CMK (cell line): ENCODE measurements around the gene COL27A1.

ENCODE experiments used
- DNase-seq: peaks from one replicate; pipeline ENCODE4 v3.0.0-alpha.2; 2010; ENCODE audit warnings: low read depth

Gene COL27A1

DNA sequence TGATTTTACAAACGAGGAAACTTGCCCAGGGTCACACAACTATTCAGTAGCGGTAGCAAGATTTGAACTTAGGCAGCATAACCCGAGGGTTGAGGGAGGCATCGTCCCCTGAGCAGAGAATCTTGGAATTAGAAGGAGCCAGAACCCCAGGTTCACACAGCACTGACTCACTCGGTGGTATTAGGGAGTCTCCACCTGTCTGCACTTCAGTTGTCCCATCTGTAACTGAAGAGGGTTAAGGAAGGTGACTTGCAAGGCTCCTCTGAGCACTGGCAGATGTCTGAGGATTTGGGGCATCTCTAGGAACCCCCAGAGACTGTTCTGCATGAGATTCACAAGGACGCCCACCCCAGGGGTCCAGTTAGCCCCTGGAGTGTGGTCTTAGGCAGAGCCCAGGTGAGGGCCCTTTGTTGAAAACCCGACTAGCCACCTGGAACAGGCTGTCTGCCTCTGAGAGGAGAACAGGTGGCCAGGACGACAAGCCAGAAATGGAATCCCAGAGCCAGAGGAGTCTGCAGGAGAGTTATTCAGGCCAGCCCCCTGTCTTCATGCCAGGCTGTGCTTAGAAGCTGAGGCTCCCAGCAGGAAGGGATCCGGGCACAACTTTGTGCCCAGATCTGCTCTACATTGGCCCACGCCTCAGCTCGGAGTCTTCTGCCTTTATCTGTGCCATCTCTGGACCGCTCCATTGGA is 117.5 kb downstream of the COL27A1 start:
- DNase-seq: no peak

DNA sequence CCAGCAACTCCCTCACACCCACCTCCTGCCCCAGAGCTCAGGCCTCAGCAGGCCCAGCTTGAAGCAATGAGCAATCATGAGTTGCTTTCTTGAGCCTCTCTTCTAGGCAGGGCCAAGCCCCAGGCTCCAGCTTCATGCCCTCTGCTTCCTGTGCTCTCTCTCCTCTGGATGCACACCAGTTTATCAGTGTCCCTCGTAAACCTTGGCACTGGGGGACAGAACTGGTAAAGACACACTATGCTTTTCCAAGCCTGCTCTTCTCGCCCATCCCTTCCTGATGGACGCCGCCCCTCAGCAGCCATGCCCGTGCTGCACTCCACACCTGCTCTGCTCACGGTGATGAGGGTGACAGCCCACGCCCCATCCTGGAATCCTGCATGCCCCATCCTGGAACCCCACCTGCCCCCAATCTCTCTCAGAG is 118.1 kb downstream of the COL27A1 start:
- DNase-seq: no peak

DNA sequence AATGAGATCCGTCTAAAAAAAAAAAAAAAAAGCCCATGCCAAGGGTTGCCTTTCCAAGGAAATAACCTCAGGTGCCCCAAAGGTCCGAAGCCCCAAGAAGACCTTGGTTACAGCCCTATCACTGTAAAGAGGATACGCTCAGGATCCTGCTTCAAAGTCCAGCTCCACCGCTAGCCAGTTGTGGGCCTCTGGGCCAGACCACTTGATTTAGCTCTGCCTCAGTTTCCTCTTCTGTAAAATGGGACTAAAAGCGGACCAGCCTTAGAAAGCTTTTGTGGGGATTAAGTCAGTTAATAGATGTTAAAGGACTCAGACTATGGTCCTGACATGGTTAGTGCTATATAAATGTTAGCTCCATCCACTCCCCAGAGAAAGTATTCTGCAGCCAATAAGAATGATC is 118.9 kb downstream of the COL27A1 start:
- no peak for DNase-seq

DNA sequence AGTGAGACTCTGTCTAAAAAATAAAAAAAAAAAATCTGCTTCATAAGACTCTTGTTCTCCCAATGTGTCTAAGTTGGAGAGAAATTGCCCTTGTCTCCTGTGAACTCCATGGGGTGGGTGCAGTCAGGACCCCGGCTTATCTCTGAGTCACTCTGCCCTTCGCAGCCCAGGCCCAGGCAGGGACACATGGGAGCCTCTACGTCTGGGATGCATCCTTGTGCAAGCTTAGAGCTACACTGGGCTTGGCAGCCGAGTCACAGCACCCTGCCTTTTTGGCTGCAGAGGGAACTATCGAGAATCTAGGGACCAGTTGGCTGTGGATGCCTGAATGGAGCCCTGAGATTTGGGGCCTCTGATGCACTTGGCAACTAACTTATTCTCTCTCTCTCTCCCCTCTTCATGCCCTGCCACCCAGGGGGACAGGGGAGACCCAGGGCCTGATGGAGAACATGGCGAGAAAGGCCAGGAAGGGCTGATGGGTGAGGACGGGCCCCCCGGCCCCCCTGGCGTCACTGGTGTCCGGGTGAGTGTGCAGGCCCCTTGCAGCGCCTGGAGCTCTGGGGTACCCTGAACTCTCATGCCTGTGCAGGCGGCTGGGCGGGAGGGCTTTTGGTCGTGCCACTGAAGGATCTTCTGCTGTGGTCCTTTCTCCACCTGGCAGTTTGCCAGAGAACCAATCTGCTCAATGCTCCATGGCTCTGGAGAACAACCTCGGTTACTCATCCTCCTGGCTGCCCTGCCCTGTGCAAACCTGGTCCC is 120.1 kb downstream of the COL27A1 start:
- DNase-seq: no peak

DNA sequence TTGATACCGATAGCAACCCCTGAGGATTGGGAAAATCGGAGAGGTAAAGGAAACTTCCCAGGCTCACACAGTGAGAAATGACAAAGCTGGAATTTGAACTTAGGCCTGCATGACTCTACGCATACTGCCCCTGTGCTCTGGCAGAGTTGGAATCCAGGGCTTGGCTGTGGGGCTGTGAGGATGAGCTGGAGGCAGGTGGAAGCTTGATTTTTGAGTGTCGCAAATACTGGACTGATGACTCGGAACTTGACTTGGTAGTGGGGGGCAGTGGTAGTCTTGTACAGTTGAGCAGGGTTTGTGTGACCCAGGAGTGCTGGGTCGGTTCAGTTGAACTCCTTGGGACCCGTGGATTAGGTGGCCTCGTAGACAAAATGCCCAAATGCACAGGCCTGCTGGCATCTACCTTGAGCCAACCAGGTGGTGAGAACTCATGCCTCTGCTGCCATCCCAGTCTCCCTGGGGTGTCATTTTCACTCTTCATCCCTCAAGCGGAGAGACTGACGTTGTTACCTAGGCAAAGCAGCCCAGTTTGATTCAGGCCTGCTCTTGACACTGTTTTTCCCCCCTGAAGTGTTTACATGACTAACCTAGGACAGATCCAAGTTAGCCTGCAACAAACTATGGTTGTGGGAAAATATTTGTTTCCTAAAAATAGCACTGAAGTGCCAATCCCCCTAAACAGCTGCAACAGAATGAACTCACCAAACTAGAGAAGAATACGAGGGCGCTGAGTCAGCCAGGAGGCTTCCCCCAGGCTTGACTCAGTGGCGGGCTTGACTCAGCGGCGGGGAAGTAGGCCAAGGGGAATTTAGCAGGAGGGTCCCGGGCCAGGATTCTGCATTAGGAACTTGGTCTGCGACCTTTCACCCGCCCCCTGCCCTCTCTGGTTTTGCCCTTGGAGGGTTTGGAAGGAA is 121.8 kb downstream of the COL27A1 start:
- no peak for DNase-seq

DNA sequence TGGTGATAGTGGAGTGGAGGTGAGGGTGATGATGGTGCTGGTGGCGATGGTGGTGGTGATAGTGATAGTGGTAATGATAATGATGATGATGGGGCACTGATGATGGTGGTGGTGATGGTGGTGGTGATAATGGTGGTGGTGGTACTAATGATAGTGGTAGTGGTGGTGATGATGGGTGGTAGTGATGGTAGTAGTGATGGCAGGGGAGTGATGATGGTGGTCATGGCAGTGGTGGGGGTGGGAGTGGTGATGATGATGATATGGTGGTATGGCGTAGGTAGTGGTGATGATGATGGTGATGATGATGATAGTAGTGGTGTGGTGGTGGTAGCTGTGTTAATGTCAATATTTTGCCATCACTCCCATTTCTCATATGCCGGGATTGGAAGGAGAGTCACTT is 123.0 kb downstream of the COL27A1 start:
- no peak for DNase-seq

DNA sequence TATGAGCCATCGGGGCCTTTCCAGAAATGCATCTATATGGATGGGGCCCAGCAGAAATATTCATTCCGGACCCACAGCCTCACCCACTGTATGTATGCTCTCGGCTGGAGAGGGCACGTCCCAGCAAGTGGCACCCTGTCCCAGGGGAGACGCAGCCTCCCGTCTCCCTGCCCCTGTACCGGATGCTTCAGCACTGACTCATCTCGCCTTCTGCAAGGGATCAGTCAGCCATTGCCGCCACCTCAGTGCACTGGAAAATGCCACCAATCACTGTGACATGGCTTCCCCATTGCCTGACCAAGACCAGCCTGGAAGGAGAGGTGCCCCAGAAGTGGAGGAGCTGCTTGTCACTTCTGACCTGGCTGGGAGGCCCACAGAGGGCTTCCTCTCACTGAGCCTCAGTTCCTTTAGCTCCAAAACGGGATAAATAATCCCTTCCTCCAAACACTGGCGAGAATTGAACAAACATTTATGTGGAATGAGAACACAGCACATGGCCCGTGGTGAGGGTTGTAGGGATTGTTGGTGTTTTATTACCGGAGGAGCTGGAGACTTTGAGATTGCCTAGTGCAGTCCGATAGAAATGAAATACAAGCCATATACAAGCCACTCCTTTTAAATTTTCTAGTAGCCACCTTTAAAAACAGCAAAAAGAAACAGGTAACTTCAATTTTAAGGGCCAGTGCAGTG is 123.7 kb downstream of the COL27A1 start:
- no peak for DNase-seq

DNA sequence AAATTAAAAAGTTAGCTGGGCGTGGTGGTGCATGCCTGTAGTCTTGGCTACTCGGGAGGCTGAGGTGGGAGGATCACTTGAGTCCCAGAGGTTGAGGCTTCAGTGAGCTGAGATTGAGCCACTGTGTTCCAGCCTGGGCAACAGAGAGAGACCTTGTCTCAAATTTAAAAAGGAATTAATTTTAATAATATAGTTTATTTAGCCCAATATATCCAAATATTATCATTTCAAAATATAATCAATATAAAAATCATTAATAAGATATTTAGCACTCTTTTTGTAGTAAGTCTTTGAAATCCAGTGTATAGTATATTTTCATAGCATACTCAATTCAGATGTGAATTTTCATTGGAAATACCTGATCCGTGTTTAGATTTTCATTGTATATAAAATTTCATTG is 124.4 kb downstream of the COL27A1 start:
- DNase-seq: no peak

DNA sequence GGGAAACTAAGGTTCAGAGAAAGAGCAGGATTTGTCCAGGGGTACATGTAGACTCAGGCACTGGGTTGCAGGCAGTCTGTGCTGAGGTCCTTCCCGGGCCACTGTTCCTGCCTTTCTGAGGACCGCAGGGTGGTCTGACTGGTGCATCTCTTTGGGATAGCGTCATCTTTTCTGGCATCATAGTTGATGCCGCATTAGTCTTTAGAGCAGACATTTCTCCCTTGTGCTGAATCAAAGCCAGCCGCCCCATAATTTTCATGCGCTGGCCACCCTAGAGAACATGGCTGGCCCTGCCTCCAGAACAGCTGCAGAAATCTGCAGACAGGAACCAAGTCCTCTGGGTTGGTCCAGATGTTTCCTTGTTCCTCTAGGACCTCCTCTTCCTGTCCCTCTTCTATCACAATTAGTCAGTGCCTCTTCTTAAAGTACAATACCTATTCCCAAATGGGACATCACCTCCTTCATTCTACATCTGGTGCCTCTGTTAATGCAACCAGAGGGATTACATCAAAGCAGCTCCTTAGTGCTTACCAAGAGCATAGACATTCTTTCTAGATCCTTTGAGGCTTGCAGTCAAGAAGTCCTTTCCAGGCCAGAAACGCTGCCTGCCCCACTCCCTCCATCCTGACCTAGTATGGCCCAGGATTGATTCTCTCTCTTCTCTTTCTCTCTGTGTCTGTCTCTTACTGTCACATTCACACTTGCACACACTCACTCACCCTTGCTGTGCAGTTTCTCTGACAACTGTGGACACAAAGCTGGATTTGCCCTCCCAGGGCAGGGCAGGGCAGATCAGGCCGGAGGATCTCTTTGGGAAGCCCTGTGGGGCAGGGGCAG is 125.5 kb downstream of the COL27A1 start:
- DNase-seq: no peak

DNA sequence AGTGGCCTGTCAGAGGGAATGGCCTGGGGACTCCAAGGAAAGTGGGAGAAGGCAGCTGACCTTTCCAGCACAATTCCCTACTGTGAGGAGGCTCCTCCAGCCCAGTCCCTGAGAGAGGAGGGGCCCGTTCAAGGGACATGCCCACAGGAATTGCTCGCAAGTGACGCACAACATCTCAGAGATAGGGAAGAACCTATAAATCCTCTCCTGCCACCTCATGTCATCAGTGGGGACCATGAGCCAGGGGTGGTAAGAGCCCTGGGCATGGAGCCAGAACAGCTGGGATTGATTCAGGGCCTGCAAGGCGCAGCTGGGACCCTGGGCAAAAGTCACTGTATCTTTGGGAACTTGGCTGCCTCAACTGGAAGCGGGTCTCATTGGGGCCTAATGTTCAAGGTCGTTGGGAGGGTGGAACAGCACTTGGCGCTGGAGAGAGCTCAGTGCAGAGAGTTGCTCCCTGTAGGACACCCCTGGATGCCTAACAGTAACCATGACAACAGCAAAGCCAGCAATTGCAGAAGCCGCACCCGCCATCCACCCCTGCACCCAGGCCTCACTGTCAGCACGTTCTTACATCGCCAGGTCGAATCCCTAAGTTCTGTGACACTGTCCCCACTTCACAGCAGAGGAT is 126.3 kb downstream of the COL27A1 start:
- no peak for DNase-seq

DNA sequence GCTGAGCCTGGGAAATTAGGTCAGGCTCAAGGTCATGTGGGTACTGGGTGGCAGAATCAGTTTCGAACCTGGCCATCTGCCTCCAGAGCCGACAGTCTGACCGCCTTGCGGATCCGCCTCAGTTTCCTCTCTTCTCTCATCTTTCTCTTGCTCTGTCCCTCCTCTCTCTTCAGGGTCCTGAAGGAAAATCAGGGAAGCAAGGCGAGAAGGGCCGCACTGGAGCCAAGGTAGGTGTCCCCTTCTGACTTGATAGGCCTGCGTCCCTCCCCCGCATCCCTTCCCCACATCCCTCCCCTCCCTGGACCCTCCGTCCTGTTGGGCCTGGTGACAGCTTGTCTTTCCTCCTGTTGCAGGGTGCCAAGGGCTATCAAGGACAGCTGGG is 126.8 kb downstream of the COL27A1 start:
- no peak for DNase-seq

DNA sequence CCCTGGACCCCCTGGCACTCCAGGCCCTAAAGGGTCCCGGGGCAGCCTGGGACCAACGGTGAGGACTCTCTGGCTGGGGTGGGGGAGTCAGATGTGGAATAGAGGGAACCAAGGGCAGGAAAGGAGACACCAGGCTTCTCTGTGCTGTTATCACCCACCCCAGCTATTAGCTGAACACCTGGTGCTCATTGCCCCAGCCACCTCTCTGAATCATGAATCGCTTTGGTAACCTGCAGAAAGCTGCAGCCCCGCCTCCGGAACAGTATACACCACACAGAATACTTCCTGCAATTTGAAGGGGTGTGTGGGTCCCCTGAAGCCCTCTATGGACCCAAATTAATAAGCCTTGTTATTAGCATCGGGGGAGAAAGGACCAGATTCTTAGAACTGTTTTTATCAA is 127.2 kb downstream of the COL27A1 start:
- DNase-seq: no peak

DNA sequence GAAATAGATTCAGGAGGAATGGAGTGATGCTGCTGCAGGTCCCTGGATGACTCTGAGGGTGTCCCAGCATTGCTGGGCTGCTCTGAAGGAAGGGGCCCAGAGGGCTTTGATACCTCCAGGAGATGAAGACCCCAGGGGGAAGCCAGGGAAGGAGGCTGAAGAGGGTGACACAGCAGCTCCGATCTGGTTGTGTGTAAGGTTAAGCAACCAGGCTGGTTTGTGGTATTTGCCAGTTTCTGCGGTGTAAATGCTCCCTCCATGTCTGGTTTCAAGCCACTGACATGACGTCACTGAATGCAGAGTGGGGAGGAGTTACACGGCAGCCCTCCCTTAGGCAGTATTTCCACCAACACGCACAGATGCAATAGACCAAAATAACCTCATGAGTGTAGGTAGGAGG is 127.6 kb downstream of the COL27A1 start:
- no peak for DNase-seq

DNA sequence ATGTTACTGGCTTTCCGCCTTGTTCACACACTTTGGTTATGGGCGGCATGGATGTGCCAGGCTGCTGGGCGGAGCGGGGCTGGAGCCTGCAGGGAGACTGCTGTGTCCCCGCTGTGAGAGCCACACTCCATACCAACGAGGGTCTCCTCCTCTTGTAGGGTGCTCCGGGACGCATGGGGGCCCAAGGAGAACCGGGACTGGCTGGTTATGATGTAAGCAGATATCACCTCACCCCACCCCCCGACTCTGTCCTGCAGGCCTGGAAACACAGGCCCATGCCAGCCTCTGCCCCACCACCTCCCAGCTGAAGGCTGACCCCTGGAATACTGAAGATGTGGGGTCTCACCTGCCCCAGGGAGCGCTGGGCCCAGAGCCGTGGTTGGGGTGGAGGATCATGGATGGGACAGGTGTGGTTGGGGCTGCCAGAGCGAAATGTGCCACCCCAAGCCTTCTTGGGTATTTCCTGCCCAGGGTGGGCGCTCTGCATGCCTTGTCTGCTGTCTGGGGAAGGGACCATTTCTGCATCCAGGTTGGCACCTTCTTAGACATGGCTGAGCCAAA is 128.3 kb downstream of the COL27A1 start:
- DNase-seq: no peak

DNA sequence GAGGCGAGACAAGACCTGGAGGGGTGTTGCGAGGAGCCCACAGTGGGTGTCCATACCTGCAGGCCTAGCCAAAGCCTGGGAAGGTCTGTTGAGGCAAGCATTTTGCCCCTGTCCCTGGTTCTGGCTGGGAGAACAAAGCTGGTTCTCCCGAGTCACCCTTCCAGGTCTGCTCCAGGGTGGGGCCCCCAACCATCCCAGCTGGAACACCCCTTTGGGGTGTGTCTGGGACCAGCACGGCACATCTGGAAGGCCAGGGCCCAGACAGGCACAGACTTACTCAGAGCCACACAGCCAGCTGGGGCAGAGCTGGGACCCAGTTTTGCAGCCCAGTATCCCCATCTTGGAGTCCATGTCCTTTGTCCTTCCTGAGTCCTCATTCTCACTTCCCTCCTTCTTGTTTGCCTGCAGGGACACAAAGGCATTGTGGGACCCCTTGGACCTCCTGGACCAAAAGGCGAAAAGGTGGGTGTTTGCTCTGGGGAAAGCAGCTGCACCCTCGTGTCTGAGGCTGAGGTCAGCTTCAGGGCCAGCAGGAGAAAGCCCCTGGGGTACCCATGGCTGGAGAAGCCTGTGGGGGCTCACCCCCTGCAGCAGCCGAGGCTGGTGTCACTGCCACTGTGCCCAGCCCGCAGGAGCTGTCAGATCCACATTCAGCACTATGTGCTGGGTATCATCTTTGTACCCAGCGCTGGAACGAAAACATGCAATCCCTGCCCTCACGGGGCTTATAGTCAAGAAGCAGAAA is 129.2 kb downstream of the COL27A1 start:
- no peak for DNase-seq

DNA sequence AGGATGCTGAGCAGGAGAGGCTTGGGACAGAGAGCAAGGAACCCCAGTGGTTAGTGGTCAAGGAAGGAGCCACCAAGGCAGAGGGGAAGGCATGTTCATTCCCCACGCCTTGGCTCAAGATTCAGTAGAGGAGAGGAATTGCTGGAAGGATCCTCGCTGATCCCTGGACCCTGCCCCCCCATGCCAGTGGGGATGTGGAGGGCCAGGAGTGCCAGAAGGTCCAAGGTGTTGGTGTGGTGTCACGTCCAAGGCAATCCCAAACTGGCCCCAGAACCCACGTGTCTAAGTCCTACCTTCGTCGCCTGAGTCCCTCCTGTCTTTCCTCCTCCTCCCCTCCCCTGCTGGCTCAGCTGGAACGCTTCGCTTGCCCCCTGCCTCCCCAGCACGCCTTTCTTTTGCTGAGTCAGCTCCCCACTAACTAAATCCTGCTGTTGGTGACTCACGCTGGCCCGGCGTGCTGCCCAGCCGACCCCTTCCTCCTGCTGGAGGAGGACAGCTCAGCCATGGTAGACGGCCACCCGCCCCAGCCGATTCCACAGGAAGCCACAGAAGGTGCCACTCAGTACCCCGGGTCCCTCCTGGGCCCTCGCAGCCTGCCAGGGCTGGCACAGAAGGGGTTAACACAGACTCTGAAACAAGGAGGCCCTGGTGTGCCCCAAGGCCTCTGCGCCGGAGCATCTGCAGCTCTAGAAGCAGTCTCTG is 130.0 kb downstream of the COL27A1 start:
- DNase-seq: no peak

DNA sequence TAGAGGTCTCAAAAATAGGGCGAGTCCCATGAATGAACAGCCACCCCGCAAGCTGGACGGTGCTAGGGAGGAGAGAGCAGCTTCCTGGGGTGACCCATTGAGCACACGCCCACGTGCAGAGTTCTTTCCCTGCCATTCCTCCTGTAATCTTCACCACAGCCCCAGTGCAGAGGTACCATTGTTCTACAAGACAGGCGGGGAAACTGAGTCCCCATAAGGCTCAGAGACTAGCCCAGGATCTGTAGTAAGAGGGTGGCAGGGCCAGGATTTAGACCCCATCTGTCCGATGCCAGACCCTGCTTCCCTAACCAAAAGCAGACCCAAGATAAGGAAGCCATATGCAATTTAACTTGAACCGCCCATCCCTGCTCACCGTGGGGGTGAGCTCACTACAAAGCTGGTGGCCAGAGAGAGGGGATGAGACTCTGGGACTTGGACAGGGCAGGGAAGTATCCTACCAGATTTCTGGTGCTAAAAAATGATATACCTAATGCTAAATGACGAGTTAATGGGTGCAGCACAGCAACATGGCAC is 130.9 kb downstream of the COL27A1 start:
- DNase-seq: no peak

DNA sequence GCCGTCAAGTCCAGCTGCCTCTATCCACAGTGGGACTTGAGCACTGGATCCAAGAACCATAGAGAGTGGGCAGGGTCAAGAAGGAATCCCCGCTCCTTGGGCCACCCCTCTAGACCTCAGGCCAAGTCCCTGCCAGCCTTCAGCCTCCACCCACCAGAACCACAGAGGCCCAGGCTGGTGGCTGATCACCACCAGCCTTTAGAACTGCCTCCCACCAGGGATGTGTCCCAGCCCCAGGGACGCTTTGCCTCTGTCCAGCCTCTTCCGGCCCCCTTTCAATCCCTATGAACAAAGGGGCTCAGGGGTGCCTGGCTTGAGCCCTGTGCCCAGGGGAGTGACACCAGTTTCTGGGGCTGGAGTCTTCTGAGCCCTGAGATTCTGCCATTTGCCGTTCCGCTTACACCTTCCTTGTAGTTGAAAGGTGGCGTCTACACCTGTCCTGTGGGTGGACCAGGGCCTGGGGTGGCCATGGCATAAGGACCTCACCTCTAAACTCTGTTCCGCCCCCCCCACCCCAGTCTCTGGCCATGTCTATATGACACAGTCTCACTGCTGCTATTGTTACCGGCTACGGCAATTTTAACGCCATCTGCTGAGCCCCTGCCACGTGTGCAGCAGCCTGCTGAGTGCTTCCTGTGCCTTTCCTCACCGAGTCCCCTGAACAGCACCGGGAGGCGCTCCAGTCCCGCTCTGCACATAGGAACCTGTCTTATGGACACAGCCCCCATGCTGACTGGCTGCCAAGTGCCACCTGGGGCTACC is 131.8 kb downstream of the COL27A1 start:
- no peak for DNase-seq
